CD4-positive, alpha-beta T cell treated with Interleukin-15 for 1 hour (primary cell): ENCODE results near the gene WFIKKN2.
"Not testable (repeated sequence)": the region's sequence is repeated elsewhere in the genome, so short reads cannot be mapped to it uniquely, and the experiment has no call there.

Source experiments
- DNase-seq: peaks from one replicate; pipeline ENCODE4 v3.0.0-alpha.2; 2020

The WFIKKN2 gene

DNA sequence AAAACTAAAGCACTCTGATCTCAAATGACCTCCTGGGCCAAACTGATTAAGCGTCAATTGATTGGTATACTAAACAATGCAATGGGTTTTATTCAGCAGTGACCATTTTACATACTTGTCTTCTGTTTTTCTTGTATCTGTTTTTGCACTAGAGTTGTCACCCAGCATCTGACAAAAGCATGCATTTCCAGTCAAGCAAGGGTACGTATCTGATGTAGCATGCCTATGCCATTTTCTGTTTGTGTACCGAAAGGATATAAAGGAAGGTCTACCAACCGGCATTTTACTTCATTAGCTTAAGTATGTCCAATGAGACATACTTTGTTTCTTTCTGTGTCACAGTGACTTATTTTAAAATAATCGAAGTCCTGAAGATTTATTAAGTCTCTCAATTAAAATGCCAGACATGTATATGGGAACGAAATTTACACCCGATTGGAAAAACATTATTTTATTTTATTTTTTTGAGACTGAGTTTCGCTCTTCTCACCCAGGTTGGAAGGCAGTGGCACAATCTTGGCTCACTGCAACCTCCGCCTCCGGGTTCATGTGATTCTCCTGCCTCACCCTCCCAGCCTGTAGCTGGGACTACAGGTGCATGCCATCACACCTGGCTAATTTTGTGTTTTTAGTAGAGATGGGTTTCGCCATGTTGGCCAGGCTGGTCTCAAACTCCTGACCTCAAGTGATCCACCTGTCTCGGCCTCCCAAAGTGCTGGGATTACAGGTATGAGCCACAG, 23.3 kb downstream of the WFIKKN2 start:
- no peak for DNase-seq

DNA sequence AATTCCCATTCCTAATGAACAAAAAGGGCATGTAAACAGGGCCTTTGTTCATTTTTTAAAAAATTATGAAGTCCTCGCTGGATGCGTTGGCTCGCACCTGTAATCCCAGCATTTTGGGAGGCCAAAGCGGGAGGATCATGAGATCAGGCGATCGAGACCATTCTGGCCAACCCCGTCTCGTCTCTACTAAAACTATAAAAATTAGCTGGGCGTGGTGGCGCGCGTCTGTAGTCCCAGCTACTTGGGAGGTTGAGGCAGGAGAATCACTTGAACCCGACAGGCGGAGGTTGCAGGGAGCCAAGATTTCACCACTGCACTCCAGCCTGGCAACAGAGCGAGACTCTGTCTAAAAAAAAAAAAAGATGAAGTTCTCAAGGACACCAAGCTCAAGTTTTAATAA, 24.3 kb downstream of the WFIKKN2 start:
- not testable (repeated sequence) for DNase-seq

DNA sequence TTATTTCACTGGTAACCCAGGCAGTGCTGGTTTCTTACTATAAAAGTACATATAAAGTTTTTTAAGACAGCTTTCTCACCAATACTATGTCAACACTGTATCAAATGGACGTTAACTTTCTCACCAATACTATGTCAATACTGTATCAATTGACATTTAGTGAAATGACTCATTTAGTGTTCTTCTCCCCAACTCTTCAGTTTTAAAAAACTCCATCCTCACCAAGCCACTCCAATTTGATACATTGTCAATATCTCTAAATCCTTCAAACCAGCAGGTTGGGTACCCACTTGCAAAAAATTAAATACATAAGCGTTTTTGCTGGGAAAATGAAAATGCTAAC, 25.9 kb downstream of the WFIKKN2 start:
- DNase-seq: no peak

DNA sequence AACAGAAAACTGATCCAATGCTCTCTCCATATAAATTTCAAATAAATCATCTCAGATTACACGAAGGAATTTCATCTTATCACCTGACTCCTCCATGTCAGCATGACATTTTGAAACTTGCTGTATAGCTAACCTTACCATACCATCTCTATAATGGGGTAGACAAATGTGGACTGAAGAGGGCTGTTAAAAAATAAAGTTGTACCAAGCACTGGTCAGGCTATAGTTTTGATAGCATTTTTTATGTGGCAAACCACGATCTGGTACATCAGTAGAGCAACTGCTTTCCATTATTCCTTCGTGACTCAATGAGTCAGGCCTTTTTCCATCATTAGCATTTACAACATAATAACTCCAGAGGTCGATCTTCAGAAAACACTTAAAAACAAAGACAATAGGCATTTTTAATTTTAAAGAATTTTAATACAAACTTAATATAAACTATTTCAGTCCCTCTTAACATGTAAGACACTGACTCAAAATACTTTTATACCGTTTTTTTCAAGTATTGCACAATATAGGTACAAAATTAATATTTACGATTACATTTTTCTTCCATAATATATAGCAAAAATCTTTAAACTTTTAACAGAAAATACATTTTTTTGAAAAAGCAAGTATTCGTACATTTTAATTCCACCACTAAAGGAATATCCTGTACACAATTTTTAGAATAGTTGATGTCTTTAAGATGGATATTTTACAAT, 26.6 kb downstream of the WFIKKN2 start:
- DNase-seq: no peak

DNA sequence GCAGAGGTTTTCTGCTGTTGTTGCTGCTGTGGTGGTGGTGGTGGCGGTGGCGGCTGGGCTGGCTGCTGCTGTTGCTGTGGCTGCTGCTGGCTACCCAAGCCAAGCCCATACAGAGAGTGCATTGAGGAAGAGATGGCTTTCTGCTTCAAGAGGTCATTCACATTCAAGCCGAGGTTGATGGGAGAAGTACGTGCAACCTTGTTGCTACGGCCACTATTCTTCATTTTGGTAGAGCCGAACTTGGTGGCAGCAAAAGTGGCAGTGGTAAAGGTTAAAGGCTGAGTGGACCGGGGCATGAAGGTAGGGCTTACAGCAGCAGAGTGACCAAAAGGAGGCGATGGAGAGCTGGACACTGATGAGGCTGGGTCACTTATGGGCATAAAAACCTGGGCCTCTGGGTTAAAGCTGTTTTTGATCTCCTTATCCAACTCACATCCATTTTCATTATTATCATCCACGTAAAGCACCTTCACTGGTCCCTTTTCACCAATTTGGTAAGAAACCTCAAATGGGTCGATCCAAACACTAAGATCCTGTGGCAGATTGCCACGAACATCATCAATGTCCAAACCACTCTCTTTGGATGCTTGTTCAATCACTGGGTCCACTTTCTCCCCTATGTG, 27.9 kb downstream of the WFIKKN2 start:
- DNase-seq: peak; percentile 45

DNA sequence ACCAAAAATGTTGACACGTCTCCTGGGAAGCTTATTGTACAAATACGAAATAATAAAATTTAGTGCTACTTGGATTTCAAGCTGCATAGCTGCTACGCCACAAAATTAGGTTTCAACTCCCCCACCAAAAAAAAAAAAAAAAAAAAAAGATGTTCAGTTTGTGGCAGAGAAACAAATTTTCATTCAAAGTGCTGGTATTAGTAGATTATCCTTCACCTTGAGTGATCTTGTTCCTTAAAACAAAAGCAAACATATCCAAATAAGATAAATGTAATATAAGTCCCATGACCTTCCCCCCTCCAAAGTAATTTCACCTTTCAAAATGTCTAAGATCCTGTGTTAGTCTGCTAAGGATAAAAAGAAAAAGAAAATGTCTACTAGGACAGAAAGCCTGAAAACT, 28.5 kb downstream of the WFIKKN2 start:
- DNase-seq: no peak

DNA sequence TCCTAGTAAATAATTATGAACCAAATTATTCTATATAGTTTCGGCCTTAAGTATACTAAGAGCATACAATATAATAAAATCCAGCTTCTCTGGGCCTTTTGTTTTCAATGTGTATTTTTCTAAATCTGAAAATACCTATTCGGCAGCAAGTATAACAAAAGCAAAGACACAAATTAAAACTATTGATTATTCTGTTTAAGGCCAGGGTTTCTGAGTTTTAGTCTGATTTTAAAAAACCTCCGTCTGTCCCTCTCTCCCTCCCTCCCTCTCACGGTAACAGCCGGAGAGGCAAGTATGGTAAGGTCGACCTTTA, 29.3 kb downstream of the WFIKKN2 start:
- DNase-seq: no peak

DNA sequence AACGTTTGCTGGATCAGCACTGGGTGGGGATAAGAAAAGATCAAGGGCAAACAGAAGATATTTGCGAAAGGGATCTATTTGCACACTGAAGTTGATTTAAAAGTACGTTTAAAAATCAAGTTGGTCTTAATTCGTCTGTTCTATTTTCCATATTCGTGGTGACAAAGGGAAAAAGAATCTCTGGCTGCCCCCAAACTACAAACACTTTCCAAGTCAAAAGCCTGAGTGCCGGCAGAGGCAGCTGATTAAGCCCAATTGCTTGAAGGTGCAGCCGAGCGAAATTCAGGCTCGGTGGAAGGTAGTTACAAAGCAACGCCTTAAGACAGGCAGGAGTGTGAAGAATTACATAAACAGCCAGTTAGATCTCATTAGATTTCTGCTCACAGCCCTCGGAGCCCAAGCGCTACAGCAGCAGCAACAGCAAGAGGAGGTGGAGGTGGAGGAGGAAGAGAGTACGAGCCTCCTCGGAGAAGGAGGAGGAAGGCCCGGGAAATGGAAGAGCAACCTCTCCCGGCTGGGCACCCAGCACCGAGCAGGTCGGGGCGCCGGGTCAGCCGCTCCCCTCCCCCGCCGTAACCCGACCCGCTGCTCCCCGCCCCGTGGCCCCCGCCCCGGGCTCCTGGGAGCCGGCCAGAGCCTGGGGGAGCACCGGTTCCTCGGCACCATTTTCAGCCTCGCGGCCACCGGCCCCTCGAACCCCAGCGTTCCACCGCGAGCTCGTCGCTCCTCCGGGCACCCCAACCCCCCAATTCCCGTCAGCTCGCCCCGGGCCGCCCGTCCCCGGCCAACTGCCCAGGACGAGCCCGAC, 29.9 kb downstream of the WFIKKN2 start:
- DNase-seq: peak; percentile 57

DNA sequence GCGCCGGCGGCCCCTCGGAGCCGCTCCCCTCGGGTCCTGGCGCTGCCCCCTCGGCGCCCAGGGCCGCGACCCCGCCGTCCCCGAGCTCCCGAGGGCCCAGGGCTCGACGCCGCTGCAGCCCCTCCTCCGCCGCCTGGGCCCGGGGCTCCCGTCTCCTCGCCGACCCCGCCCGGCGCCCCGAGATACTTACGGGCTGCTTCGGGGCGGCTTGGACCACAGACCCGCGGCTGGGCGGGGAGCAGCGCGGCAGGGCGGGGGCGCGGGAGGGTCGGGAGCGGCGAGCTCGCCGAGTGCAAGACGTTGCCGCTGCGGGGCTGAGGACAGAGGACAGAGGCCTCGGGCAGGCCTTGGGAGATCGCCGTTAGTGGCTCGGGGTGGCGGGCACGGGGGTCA, 30.5 kb downstream of the WFIKKN2 start:
- DNase-seq: no peak

DNA sequence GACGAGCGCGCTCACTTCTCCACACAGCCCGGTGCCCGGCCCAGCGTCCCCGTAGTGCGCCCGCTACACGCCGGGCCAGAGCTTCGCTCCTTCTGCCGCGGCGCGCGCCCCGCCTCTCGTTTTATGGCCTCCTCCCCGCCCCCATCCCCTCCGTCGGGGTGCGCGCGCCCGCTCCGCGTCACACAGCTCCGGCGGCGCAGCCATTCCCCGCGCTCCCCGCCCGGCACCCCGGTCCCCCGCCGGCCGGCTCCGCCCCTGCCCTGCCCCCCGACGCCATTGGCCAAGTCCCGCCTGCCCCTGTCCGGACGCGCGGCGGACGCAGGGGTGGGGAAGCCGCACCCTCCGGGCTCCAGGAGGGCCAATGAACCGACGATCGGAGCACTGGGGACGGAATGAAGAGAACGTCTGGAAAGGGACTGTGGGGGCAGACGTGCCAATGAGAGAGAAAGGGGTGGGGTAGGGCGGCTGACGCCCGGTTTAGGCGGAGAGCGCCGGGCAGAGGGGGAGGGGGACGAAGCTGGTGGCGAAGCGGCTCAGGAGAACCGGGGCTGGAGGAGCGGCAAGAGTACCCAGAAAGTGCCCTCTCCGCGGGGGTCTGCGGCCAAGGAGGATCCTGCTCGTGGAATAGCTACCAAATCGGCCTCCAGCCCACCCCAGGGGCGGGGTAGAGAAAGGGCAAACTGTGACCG, 31.0 kb downstream of the WFIKKN2 start, which contains the start of gene TOB1:
Gene TOB1, minus strand, starts transcription at position 94 of the 689 bp plus-strand sequence. CDS start 2,337 bp downstream, outside the sequence.
- peak; percentile 98 for DNase-seq

DNA sequence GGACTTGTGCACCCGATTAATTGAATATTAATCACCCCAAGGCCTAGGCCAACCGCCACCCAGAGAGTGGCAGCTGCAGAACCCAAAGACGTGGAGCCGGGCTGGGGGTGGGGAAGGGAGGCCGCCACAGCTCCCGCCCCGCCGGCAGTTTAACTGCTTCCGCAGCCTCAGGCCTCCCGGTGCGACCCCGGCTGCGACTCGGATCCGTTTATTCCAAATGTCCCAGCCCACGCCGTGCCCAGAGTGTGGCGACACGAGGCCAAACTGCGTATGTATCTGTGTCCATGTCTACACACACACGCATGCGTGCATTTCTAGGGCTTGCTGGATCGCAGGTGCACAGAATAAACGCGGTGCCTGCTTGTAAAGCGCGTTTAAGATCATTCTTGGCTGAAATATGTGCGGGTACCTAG, 31.6 kb downstream of the WFIKKN2 start:
- DNase-seq: no peak

DNA sequence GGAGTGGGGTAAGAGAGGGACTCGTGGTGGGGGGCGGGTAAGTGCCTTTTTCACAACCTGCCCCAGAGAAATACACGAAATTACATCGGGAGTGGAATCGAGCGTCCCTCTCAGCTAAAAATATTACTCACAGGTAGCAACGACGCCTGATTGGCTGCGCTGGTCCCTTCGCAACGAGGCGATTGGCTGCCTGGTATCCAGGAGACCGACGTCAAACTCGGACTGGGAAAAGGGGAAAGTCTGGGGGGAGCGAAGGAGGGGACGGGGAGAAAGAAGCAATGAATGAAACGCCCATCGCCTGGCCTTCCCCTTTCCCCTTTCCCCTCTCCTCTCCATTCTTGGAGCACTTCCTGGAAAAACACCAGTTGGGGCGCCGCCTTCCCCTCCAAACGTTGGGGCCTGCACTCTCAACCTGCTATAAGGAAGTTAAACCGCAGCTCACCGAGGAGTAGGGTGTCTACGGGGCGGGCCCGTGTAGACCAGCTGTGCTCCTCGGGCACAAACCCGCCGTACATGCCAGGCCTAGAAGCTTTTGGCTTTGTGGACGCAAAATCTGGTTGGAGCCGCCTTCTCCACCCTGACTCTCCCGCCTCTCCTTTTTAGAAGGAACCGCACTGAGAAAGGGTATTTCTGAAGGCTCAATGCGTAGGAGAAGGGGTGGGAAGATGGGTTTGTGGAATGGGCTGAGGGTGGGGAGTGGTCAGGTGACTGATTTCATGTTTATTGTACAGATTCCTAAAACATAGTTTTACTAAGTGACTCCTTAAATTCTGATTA, 32.2 kb downstream of the WFIKKN2 start:
- DNase-seq: peak; percentile 90

DNA sequence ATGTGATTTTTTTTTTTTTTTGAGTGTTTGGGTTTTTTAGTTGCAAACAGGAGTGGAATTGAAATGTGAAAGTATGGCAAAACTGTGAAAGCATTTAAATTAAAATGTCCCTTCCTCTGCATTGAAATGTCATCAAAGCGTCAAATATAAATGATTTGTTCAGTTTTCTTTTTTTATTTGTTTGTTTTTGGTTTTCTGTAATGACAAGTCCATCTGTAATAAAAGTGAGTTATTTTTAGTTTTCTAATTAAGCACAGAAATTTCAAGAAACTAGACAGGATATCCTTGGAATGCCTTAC, 32.7 kb downstream of the WFIKKN2 start:
- no peak for DNase-seq

DNA sequence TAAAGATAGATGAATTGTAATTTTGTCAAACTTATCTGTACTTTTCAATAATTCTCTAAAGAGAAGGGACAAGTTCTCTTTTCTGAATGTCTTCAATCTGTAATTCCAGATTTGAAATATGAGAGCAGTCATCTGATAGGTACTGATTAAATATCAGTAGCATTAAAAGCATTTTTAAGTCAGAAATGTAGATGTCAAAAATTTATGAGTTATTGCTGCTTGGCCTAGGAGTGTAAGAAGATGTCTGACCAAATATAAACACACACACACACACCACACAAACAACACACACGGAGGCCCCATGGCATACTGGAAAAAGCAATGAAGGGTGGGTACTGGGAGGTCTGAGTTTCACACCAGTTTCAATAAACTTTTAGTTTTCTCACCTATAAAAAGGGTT, 33.2 kb downstream of the WFIKKN2 start:
- DNase-seq: no peak

DNA sequence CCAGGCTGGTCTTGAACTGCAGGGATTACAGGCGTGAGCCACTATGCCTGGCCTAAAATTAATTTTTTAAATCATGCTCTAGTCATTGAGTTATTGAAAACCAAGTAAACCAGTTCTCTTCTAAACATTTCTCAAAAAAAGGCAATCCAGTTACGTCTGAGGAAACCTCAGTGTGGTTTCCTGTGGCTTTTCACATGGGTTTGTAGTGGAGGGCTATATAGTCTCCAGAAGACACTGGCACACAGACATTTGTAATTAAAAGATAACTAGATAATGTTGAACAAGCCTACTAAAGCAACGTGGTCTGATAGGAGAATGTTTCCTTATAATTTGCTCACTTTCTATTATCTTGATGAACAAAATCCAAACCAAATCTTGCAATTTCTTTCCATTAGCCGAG, 36.0 kb downstream of the WFIKKN2 start:
- DNase-seq: peak; percentile 41

DNA sequence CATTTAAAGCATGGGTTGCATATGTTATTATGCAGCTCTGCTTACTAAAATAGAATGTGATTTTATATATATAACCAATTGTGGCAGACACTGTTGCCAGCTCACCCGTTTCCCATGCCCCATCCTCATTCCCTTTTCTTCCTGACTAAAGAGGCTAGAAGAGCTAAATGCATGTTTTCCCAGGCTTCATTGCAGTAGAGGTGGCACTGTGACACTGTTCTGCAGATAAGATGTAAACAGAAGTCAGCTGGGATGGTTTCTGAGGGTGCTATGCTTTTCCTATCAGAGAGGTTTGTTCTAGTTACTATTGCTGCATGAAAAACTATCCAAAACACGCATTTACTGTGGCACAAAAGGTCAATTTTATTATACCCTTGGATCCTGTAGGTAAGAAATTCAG, 36.5 kb downstream of the WFIKKN2 start:
- no peak for DNase-seq

DNA sequence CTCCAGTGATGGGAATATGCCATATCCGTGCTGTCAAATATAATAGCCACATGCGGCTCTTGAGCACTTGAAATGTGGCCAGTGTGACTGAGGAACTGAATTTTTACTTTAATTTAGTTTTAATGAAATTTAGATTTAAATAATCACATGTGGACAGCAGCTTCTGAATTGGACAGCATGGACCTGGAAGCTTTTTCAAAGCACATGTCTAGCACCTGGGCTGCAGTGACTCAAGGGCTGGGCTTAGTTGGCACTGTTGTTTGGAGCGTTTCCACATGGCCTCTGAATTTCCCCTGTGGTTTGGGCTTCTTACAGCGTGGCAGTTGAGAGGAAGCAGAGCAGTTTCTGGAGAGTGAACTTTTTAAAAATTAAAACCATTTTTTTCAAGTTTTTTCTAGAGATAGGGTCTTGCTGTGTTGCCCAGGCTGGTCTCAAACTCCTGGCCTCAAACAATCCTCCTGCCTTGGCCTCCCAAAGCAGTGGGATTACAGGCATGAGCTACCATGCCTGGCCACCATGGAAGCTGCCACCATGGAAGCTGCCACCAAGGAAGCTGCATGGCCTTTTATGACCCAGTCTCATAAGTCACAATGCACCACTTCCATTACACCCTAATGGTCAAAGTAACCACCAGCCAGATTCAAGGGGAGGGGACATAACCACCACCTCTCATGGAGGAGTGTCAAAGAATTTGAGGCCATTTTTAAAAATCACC, 37.5 kb downstream of the WFIKKN2 start:
- DNase-seq: peak; percentile 58

DNA sequence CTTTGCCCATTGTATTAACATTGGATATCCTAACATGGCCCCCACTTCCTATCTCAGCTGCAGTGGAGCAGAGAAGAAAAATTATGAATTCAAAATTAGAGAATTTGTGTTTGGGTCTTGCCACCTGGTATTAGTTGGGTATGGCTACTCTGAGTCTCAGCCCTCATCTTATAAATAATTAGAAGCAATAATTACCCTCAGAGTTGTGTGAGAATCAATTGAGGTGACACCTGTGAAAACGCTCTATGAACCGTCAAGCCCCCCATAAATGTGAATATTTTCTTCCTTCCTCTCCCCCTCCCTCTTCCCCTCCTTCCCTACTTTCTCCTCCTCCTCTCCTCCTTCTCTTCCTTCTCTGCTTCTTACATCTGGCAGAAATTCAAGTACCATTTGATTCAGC, 39.7 kb downstream of the WFIKKN2 start:
- no peak for DNase-seq

DNA sequence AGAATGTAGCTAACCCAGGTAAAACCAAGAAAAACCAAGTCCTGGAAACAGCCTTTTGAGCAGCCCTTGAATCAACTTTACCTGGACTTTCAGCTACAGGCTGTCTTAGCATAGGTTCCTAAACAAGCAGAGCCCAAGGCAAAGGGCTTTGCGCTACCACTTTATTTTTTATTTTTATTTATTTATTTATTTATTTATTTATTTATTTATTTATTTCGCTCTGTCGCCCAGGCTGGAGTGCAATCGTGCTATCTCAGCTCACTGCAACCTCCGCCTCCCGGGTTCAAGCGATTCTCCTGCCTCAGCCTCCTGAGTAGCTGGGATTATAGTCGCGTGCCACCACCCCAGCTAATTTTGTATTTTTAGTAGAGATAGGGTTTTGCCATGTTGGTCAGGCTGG, 41.7 kb downstream of the WFIKKN2 start:
- DNase-seq: not testable (repeated sequence)

DNA sequence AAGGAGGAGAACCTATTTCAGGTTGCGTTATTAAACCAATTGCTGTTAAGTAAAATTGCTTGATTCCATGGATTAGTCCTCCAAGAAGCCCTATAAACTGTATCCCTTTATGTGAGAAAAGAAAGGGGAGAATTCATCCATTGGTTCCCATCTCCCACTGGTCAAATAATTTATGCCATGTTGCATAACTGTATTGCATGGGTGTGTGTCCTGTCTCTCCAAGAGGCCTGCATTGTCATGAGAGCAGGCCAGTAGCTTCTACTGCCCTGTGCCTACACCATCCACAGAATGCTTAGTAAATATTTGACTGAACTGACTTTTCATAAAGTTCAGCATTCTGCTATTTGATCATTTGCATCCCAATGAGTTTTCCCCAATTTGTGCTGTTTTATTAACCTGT, 42.5 kb downstream of the WFIKKN2 start:
- no peak for DNase-seq

DNA sequence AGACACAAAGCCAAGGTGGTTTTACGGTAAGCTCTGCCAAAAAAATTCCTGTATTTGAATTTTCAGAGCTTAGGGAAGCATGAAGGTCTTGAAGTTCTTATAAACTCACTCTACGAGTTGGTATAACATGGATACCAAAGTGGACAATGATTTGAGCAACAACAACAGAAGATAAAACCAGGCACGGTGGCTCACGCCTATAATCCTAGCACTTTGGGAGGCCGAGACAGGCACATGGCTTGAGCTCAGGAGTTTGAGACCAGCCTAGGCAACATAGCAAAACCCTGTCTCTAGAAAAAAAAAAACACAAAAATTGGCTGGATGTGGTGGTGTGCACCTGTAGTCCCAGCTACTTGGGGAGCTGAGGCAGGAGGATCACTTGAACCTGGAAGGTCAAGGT, 43.7 kb downstream of the WFIKKN2 start:
- no peak for DNase-seq

DNA sequence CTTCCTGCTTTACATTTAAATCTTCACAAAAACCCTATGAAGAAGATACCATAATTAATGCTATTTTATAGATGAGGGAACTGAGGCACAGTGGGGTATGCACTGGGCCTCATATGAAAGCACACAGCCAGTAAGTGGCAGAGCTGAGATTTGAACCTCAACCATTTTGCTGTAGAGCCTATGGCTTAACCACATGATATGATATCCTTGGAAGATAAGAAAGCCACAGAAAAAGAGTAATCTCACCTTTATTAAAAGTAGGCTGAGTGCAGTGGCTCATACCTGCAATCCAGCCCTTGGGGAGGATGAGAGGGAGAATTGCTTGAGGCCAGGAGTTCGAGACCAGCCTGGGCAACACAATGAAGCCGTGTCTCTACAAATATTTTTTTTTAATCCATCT, 45.8 kb downstream of the WFIKKN2 start:
- DNase-seq: no peak
